Upper lobe of left lung (tissue), 6 donors: ENCODE data around the gene PANX1. TPM values are rescaled to one million over a fixed set of nuclear protein-coding genes. Genes with fewer than 3 reads are reported as not detected.
A peak's percentile ranks its signal among the peaks of the same experiment; 100 is the strongest.

Source experiments
- ATAC-seq, 2 donors: fragments of 200-7000 bp; cut with Tn5 transposase; one replicate each; pipeline ENCODE4 v1.9.1; 2022; ENCODE audit warnings: mild to moderate bottlenecking in 2 of 2, moderate library complexity in 2 of 2; ENCODE audit not compliant: low FRiP score in 2 of 2
- DNase-seq, 2 donors: peaks; one replicate each; pipeline ENCODE4 v3.0.0-alpha.2; 2019 to 2020
- H3K27ac ChIP-seq, 4 donors: fragments of 200-600 bp; sonication (generic); one replicate each; pipeline ENCODE4 v1.5.1; 2016 to 2019
- H3K27me3 ChIP-seq, 4 donors: fragments of 200-600 bp; sonication (generic); one replicate each; pipeline ENCODE4 v1.5.1; 2017 to 2019
- H3K36me3 ChIP-seq, 4 donors: fragments of 200-600 bp; sonication (generic); one replicate each; pipeline ENCODE4 v1.5.1; 2016 to 2019
- H3K4me1 ChIP-seq, 4 donors: fragments of 200-600 bp; sonication (generic); one replicate each; pipeline ENCODE4 v1.5.1; 2018 to 2019
- H3K4me3 ChIP-seq, 4 donors: fragments of 200-600 bp; sonication (generic); one replicate each; pipeline ENCODE4 v1.5.1; 2017 to 2019; ENCODE audit warnings: mild to moderate bottlenecking in 2 of 4, moderate library complexity in 1 of 4
- H3K9me3 ChIP-seq, 4 donors: fragments of 200-600 bp; sonication (generic); one replicate each; pipeline ENCODE4 v1.5.1; 2018 to 2019
- CTCF ChIP-seq, 6 experiments: fragments of 450-650 bp in 4 of 6; fragments of 200-600 bp in 2 of 6; sonication (generic) in 2 of 6; IDR thresholded peaks; one replicate each; pipeline ENCODE4 v1.5.1; 2016 to 2019; ENCODE audit warnings: antibody characterized with exemption in 6 of 6
- EP300 ChIP-seq, 4 donors: sonication (generic); formaldehyde crosslinking; IDR thresholded peaks; one replicate each; pipeline ENCODE4 v1.5.1; 2017; ENCODE audit warnings: antibody characterized with exemption in 4 of 4, control low read depth in 2 of 4
- POLR2A ChIP-seq, 4 donors: fragments of 450-650 bp; IDR thresholded peaks; one replicate each; pipeline ENCODE4 v1.5.1; 2016 to 2017; ENCODE audit warnings: antibody characterized with exemption in 4 of 4, mild to moderate bottlenecking in 2 of 4
- POLR2AphosphoS5 ChIP-seq, 2 donors: sonication (generic); formaldehyde crosslinking; IDR thresholded peaks; one replicate each; pipeline ENCODE4 v1.5.1; 2017; ENCODE audit warnings: antibody characterized with exemption in 2 of 2
- WGBS, 2 donors: methylation state at CpG; one replicate each; pipeline ENCODE4 v1.1.5; 2017 to 2018; 5-methylcytosine and 5-hydroxymethylcytosine counted together
- total RNA-seq, 6 donors: library from RNA; depleted of rRNA in 4 of 6; stranded (reverse); fragments of >200 nt in 4 of 6; gene quantifications; one replicate each; pipeline versions ENCODE4 v1.1.0 to v1.2.1, GENCODE V29; 2016 to 2021
- donor health status: DM: no; HTN: no; CAD: no; lungs with moderate emphysema.
- donor health status: DM: no; HTN: yes; CAD: no; lungs with severe emphysema.

PANX1 gene
- total RNA-seq, 6 donors from 2014 or later = 7.3 to 32.2 (median 17.8) TPM

- no peak overlapping the region for H3K4me3 ChIP-seq
- H3K4me1 ChIP-seq = peaks cover 23 to 40% (median 26%) of the 10 kb centered on the region in 4 donors
- no peak for ATAC-seq
- no peaks in the 10 kb centered on the region for H3K9me3 ChIP-seq
- WGBS, 2 donors = 71 to 78% methylated on average over 2 of the region's 2 CpGs
- no peaks in the 10 kb centered on the region for H3K36me3 ChIP-seq
- DNase-seq = no peak
- TF ChIP-seq POLR2AphosphoS5 (IDR thresholded peaks at IDR 0.05) = no peak
- no peak for TF ChIP-seq POLR2A (IDR thresholded peaks at IDR 0.05)
- no peak for TF ChIP-seq EP300 (IDR thresholded peaks at IDR 0.05)
- TF ChIP-seq CTCF (IDR thresholded peaks at IDR 0.05) = no peak
- no peaks in the 10 kb centered on the region for H3K27me3 ChIP-seq
- no peak overlapping the region for H3K27ac ChIP-seq
Measured at GRCh38 chr11:94140154-94140655, 11.6 kb downstream of the PANX1 start.

GRCh38 chr11:94141511-94142307 lies 13.1 kb downstream of the PANX1 start:
- Histone ChIP-seq H3K4me3 (no peak overlapping the region), H3K4me1 (peaks cover 23 to 36% (median 28%) of the 10 kb centered on the region in 4 donors), H3K27me3 (no peaks in the 10 kb centered on the region), H3K9me3 (no peaks in the 10 kb centered on the region), H3K36me3 (no peaks in the 10 kb centered on the region), H3K27ac (peak overlapping the region in 1 of 4 donors; percentile 12)
- no peak for TF ChIP-seq EP300 (IDR thresholded peaks at IDR 0.05)
- no peak for TF ChIP-seq CTCF (IDR thresholded peaks at IDR 0.05)
- TF ChIP-seq POLR2A (IDR thresholded peaks at IDR 0.05) = no peak
- no peak for TF ChIP-seq POLR2AphosphoS5 (IDR thresholded peaks at IDR 0.05)
- WGBS, 2 donors = 86 to 92% methylated on average over 10 to 12 of the region's 12 CpGs
- DNase-seq = no peak
- ATAC-seq = no peak

- 85 to 91% methylated on average over 7 of the region's 7 CpGs for WGBS, 2 donors
- H3K27me3 ChIP-seq = no peaks in the 10 kb centered on the region
- no peaks in the 10 kb centered on the region for H3K9me3 ChIP-seq
- no peaks in the 10 kb centered on the region for H3K36me3 ChIP-seq
- ATAC-seq = no peak
- TF ChIP-seq EP300 (IDR thresholded peaks at IDR 0.05) = no peak
- TF ChIP-seq CTCF (IDR thresholded peaks at IDR 0.05) = no peak
- TF ChIP-seq POLR2AphosphoS5 (IDR thresholded peaks at IDR 0.05) = no peak
- no peak for TF ChIP-seq POLR2A (IDR thresholded peaks at IDR 0.05)
- no peak for DNase-seq
- peaks cover 23 to 41% (median 28%) of the 10 kb centered on the region in 4 donors for H3K4me1 ChIP-seq
- no peak overlapping the region for H3K4me3 ChIP-seq
- H3K27ac ChIP-seq = peak overlapping the region in 1 of 4 donors; percentile 12
Measured at GRCh38 chr11:94142308-94143281, 14.0 kb downstream of the PANX1 start.

- Histone ChIP-seq H3K9me3 (no peaks in the 10 kb centered on the region), H3K4me1 (peaks cover 23 to 46% (median 31%) of the 10 kb centered on the region in 4 donors), H3K27me3 (no peaks in the 10 kb centered on the region), H3K36me3 (no peaks in the 10 kb centered on the region), H3K4me3 (no peak overlapping the region), H3K27ac (no peak overlapping the region)
- WGBS, 2 donors = 82 to 84% methylated on average over 3 of the region's 3 CpGs
- ATAC-seq (no peak), DNase-seq (no peak)
- TF ChIP-seq POLR2A (IDR thresholded peaks at IDR 0.05) = no peak
- TF ChIP-seq CTCF (IDR thresholded peaks at IDR 0.05) = no peak
Measured at GRCh38 chr11:94144216-94144615, 15.6 kb downstream of the PANX1 start.
